Epidermal melanocyte (primary cell): ENCODE measurements around the gene BAIAP2.

Experiments used
- DNase-seq: peaks from one replicate; pipeline ENCODE4 v3.0.0; 2011; ENCODE audit warnings: low spot score; ENCODE audit not compliant: insufficient read length

The BAIAP2 gene

DNA sequence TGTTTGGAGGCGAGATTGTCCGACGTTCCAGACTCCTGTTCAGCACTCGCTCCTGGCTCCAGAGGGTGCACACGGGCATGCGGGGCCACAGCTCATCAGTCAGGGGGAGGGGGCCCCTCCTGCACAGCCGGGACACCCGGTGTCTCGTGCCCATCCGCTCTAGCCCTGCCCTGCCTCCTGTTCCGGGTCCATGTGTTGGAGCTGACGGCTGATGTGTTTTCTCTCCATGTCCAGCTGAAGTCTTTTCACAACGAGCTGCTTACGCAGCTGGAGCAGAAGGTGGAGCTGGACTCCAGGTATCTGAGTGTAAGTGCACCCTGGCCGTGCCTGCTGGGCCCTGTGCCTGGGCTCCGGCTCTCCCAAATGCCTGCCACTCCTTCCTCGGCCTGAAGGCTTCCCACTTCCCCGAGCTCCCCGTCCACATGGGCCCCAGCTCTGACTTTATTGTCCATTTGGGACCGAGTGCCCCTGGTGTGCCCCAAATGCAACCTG, 50.5 kb downstream of the BAIAP2 start:
- DNase-seq: no peak

DNA sequence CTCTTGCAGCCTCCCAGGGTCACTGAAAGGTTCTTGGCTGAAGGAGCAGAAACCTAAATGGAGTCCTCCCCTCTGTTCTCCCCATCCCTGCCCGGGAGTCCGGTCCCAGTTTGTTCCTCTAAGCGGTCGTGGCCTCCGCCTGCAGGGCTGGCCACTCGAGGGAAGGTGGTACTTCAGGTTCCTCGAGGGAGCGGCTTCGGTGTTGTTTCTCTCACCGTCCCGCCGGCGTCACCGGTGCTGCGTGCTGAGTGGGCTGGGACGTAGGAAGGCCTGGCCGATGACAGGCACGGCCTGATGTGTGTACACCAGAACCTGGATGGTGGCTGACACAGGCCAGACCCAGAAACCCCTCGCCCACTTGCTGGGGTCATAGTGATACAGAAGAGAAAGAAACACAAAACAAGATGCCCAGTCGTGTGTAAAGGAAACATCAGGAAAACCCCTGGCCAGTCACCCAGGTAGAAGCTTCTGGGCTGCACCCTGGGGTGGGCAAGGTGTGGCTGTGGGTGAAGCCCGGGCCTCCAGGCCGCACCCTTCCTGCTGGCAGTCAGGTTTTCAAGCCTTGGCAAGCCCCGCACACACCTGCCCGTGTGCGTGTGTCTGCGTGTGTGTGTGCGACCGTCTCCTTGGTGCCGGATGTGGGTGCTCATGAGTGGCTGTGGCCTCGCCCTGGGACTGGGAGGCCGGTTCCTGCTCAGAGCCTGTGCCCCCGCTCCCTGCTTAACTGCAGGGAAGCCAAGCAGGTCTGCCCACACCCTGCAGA, 52.0 kb downstream of the BAIAP2 start:
- DNase-seq: no peak

DNA sequence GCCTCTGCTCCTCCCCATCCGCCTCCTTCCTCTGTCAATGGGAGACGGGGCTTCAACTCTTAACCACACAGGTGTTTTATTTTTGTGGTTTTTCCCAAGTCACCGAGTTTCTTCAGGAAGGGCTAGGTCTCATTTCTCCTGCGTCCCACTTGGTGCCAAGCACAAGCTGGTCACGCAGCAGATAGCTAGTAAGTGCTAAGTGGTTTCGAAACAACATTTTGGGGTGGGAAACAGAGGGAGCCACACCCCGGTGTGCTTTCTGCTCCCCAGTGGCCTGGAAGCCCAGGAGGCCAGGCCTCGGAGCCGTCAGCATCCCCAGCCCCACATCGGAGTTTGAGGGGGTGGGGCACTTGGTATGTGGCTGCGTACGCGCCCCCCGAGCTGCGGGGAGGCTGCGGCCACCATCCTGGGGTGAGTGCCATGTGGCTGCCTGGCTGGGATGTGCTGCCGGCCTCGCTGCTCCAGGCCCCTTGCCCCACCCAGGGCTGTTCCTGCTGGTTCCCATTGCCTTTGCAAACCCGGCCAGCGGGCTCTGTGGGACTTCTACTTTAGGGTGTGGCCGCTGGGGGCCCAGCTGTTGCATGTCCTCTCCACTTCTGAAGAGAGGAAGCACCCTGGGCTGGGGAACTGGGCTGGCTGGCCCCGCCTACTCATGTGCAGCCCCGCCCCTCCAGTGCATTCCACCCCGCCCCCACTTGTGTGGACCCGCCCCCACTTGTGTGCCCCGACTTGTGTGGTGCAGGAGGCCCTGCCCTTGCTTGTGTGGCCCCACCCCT, 55.6 kb downstream of the BAIAP2 start:
- DNase-seq: no peak

DNA sequence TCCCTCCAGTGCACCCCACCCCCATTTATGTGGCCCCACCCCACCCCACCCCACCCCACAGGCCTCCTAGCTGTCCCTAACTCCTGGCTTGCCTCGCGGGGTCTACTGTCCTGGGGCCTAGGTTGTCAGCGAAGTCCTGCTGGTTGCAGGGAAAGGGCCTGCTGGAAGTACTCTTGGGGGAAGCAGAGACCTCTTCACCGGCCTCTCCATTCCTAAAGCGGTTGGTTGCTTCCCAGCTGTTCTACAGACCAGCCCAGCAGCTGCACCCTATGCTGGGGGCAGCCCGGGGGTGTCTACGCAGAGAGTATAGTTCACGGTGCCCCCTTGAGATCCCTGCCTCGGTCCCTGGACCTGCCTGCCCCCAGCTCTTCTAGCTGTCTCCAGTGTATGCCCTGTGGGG, 56.2 kb downstream of the BAIAP2 start:
- no peak for DNase-seq

DNA sequence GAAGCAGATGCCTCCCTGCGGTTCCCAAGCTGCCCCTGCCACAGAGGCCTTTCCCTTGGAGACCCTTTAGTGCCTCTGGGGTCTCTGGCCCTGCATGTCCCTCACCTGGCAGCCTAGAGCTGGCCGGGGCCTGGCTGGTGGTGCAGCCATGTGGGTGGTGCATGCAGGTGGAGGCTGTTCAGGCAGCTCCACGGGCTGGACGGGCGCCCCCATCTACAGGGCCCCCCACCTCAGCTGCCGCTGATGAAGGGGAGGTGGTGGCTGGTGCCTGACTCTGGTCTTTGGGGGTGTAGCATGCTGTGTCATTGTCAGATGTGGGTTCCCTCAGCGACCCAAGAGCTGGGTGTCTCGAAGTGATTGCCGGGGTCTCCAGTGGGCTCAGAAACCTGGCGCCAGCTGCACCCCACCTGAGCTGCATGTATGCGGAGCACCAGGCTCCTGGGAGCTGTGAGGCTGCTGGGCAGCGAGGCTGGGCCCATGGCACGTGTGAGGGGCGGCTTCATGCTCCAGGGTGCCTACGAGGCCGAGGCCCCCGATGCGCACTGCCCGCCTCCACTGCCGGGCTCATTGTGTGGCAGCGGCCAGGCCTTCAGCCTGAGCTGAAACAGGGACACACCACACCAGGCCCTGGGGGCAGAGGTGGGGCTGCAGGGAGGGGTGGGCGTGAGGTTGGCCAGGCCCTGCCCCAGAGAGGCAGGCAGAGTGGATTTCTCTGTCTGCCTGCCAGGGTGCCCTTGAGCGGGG, 57.0 kb downstream of the BAIAP2 start:
- DNase-seq: no peak

DNA sequence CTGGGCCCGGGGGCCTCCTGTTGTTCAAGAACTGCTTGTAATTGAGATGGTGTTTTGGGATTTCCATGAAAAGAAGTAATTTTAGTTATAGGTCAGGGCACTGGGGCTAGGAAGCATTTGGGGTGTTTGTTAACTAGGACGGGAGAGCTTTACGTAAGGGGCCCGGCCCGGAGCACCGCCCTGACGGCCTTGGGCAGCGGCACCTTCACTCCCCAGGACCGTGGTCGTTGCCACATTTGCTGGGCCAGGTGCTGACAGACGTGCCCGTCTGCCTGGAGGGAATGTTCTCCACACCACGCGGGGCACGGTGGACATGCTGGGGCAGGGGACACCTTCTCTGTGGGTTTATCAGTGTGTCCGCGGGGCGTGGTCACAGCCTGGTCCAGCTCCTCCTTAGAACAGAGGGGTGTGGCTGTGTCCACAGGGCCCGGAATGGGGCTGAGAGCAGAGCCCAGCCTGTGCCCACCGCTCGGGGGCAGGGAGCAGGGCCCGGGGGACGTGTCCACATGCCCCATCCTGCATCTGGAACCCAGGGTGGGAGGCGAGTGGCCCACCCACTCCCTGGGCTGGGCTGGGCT, 57.7 kb downstream of the BAIAP2 start:
- no peak for DNase-seq

DNA sequence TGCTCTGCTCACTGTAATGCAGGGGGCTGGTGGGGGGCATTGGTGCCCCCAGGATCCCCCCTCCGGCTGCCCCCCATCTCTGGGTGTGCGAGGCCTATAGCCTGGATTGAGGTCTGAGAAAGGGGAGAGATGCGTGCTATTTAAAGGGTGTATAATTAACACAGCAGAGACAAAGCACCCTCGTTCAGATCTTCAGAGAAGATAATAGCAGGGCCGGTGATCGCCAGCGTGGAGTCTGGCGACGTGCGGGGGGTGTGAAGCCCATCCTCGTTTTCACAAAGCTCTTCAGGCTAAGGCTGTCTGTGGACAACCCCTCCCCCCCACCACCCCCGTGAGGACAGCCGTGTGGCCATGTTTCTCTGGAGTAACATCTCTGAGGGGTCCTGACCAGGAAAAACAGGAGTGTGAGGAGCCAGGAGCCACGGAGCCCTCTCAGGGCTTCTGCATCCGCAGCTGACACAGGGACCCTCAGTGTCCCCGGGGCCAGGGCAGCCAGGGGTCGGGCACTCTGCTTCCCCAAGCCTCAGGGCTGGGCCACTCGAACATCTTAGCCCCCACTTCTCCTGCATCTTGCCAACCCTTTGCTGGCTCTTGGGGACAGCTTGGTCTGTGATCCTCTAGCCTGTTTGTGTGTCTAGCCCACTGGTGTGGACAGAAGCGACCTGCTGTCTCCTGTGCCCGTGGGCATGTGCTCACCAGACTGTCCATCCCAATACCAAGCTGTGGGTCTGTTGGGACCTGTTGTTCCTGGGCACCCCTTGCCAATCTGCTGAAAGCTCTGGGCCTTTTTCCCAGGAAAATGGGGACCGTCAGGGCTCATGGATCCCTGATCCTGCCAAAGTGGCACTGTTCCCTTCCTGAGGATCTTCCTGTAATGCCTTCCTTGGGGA, 58.9 kb downstream of the BAIAP2 start:
- DNase-seq: no peak

DNA sequence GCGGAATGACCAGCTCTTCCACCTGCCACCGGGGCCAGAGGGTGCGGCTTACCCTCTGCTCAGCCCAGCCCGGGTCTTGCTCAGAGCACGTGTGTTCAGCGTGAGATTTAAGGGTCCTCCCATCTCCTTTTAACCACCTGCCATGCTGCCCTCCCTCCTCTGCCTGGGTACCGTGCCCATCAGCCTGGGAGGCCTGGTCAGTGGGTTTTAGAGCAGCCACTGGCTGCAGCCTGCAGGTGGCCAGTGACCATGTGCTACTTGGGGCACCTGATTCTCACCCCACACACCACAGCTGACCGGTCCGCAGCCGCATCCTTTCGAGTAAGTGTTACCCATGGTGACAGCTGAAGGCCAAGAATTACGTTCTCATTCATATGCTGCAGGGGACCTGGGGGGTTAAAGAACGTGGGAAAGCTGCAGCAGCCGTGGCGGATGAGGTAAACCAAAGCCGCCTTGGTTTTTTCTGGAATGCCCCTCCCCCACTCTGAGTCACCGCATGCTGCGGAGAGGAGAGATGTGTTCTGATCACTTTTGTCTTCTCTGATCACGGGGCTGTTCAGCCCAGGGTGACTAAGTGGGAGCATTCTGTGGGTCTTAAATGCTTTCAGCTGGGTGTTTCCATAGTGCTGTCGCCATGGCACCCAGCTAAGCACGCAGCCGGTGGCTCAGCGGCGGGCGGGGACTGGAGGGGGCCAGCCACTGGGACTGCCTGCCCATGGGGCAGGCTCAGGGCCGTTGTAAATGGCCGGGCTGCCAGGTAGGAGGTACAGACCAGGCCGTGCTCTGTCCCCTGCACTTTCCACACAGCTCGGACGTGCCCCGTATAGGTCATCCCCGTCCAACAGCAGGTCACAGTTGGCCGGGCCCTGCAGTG, 59.8 kb downstream of the BAIAP2 start:
- peak; percentile 97 for DNase-seq

DNA sequence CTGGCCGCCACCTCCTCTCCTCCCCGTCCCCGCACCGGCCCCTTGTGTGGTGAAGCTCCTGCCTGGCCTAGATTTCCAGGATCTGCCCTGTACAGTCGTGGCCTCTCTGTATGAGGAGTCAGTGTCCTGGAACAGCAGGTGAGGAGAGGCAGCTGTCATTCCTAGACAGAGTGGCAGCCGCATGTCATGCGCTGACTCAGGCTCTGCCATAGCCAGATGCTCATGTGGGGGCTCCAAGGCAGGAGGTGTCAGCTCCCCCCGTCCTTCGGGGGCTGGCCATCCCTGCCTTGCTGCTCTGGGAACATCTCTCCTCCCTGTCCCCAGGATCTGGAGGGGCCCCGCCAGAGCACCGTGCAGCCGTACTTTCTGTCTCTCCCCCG, 60.4 kb downstream of the BAIAP2 start:
- no peak for DNase-seq

DNA sequence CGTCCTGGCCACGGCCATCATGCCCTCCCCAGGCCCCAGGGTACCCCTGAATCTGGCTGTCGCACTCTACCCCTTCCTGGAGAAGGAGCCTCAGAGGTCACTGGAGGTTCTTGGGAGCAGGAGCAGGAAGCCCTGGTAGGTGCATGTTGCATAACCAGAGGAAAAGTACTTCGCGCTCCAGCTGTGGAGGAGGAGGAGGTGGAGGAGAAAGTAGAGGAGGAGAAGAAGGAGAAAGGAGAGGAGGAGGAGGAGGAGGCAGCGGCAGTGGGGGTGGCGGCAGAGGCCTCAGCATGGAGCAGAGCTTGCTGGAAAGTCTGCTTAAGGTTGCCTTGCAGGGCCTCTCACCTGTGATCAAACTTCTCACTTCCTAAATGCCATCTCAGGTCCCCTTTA, 61.8 kb downstream of the BAIAP2 start:
- DNase-seq: no peak

DNA sequence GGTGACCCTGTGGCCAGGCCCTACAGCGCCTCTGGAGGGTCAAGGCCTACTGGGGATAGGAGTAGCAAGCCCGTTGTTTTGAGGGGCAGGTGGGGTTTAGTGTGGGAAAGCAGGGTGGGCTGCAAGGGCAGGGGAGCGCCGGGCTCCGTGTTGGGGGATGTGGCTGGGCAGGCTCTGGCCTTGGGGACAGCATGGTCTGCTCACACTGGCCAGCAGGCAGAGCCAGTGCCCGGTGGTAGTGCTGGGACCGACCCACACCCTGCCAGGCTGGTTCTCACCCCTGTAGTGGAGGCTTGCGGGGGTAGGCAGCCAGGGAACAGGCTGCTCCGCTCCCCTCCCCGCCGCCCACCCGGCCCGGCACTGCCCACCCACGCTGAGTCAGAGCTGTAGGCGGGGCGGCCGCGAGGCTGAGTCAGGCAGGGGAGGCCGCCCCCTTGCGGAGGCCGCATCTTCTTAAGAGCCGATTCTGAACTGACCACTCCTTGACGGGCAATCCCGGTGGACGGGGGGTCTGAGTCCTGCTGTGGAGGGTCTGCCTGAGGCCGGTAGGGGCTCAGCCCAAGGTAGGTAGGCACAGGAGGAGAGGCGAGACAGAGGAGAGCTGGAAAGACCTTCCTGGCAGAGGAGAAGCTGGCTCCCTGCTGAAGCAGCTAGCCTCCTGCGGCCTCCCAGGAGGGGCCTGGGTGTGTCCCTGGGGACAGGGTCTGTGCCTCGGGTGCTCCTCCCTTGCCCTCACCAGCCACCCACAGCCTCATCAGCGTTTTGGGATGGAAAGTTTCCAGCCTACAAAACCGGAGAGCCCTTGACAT, 62.4 kb downstream of the BAIAP2 start:
- peak; percentile 91 for DNase-seq

DNA sequence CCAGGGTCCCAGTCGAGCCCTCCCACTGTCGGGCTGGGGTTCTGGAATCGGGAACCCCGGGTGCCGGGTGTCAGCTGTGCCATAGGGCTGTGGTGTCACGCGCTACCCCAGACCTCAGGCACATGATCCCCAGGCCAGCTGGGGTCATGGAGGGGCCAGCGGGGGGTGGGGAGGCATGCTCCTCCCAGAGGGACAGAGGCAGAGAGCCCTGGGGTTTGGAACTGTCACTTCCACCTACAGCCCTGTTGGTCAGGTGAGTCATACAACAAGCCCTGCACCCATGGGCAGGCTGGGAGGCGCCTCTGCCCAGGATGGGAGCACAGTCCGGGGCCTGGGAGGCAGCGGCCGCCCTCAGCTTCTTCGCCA, 63.0 kb downstream of the BAIAP2 start:
- DNase-seq: no peak

DNA sequence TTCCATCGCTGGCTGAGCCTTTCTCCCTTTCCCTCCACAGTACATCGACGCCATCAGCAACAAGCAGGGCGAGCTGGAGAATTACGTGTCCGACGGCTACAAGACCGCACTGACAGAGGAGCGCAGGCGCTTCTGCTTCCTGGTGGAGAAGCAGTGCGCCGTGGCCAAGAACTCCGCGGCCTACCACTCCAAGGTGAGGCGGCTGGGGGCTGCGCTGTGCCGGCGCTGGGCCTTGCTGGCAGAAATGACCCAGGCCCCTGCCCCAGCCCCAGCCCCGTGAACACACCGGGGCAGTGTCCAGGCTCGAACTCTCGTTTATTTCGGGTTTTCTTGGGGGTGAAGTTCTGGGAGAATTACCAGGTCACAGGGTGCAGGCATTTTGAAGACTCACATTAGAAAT, 64.9 kb downstream of the BAIAP2 start:
- no peak for DNase-seq

DNA sequence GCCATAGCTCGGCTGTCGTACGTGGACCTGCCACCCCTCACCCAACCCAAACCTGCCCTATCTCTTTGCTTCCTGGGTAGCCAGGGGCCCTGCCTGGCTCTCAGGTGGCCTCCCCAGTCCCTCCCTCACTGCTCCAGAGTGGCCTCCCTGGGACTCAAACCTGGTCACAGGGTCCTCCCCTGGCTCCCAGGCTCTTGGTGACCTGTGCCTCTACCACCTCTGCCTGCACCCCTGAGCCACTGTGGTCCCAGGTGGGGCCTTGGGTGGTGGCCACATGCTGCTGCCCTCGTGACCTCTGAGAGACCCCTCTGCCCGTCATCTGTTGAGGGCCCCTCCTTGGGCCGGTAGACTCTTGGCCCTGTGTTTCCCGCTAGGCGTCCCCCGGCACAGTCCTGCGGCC, 65.7 kb downstream of the BAIAP2 start:
- no peak for DNase-seq

DNA sequence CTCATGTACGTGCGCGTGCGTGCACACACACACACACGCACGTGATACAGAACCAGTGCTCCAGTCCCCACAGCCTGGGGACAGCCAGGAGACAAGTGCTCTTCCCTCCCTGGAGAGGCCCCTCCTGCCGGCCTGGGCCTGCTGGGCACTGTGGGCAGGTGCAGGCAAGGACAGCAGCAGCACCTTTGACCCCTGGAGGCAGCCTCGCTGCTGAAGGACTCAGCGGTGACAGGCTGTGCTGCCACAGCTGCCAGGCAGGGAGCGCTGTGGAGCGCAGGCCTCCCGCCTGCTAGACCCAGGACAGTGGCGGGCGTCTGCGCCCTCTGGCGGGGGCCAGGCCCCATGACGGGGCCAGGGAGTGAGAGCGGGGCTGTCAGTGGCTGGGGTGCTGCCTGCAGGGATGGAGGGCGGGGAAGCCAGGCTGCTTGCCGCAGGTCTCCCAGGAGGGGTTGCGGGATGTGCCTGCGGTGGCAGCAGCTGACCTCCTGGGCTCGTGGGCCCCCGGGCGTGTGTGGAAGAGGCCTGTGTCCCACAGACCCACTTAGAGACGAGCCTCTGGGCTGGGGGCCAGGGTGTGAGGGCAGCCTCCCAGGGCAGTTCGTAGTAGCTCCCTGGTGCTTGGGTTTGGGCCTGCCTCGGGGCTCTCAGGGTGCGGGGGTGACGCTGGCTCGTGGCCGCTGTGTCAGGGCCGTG, 66.8 kb downstream of the BAIAP2 start:
- peak; percentile 99 for DNase-seq

DNA sequence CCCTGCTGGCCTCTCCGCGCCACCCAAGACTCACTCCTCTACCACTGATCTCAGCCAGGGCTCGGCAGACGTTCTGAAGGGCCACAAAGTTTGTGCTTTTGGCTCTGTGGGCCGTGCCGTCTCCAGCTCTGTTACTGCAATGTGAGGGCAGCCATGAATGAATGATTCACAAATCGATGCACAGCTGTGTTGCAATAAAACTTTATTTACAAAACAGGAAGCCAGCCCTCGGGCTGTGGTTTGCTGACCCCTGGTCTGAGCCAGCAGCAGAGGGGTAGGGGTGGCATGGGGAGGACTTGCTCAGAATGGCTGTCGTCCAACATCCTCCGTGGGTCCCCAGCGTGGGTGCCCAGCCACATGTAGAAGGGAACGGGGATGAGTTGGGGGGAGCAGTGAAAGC, 67.4 kb downstream of the BAIAP2 start:
- DNase-seq: no peak

DNA sequence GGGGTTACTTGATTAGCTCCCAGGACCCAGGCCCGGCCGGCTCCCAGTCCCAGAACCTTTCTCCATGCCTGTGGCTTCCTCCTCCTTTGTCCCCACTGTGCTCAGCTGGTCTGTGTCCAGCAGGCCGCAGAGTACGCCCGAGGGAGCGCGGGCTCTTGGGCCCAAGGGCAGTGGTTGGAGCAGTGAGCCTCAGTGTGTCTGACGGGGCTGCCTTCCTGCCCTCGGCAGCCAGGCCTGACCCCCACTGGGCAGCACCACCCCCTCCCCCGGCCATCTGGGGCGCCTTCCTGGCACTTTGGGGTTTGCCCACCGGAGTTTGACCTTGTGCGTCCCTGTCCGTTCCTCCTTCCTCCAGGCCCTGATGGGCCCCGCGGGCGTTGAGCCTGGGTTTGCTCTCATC, 67.9 kb downstream of the BAIAP2 start:
- no peak for DNase-seq

DNA sequence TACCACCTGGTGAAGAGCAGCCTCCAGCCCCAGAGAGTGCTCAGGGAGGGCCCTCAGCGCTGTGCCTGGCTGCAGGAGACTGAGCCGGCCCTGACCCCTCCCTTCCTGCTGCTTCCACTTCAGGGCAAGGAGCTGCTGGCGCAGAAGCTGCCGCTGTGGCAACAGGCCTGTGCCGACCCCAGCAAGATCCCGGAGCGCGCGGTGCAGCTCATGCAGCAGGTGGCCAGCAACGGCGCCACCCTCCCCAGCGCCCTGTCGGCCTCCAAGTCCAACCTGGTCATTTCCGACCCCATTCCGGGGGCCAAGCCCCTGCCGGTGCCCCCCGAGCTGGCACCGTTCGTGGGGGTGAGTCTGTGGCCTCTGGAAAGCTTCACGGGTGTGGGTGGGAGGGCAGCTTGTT, 68.4 kb downstream of the BAIAP2 start:
- DNase-seq: no peak
